Measurements from ENCODE around the gene VEPH1. TPM values are rescaled to one million over a fixed set of nuclear protein-coding genes. Genes with fewer than 3 reads are reported as not detected.
A peak's percentile ranks its signal among the peaks of the same experiment; 100 is the strongest.

The VEPH1 gene
- total and polyA plus RNA-seq, 2 experiments from 2014 or later: 36.8 to 44.0 TPM

DNA sequence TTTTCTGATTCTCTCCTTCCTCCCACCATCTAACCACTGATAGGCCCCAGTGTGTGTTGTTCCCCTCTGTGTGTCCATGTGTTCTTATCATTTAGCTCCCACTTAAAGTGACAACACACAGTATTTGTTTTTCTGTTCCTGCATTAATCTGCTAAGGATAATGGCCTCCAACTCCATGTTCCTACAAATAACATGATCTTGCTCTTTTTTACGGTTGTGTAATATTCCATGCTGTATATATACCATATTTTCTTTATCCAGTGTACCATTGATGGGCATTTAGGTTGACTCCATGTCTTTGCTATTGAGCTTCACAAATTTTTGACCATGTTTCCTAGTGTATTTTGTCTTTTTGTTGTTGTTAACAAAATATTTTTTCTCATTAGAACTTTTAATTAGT, 30.6 kb downstream of the VEPH1 start:
- H3K36me3 ChIP-seq (ENCODE audit: low read depth): no peaks in the 10 kb centered on the region
- H3K27me3 ChIP-seq (replicated peaks; ENCODE audit: insufficient read depth): no peaks in the 10 kb centered on the region
- no peaks in the 10 kb centered on the region; the same call in 1 of the 2 replicates for H3K9me2 ChIP-seq (ENCODE audit: insufficient read depth)
- peaks cover 17% of the 10 kb centered on the region for H3F3A ChIP-seq (ENCODE audit: insufficient read depth)
- H4K20me1 ChIP-seq (ENCODE audit: insufficient read depth): no peaks in the 10 kb centered on the region
- in situ Hi-C loops (cut with MboI): no loop called here
- H3K4me2 ChIP-seq (ENCODE audit: unreplicated experiment): no peak overlapping the region
- TF ChIP-seq EZH2 (IDR thresholded peaks at IDR 0.05; ENCODE audit: insufficient read depth, poor library complexity, severe bottlenecking): no peak
- no peak for TF ChIP-seq EZH2phosphoT487 (IDR thresholded peaks at IDR 0.05; ENCODE audit: insufficient read depth, low read depth)
- H3K9me3 ChIP-seq (ENCODE audit: low read depth): no peaks in the 10 kb centered on the region
- WGBS, 2 experiments (ENCODE audit: low coverage in 1 of 2, low lambda C conversion rate in 2 of 2, missing lambda C conversion rate in 2 of 2): 97 to 100% methylated on average over 1 of the region's 1 CpG
- H3K4me1 ChIP-seq (ENCODE audit: insufficient read depth): peaks cover 11% of the 10 kb centered on the region
- H3K79me2 ChIP-seq (ENCODE audit: insufficient read depth): 0 out of 2 replicates have a peak, but pooled peaks cover 6% of the 10 kb centered on the region
- H3K4me3 ChIP-seq: no peak overlapping the region
- H3K27ac ChIP-seq: no peak overlapping the region
- H2AFZ ChIP-seq: no peak overlapping the region
- no peak for DNase-seq
- H3K9ac ChIP-seq: no peak overlapping the region

GRCh38 chr3:157471064-157471463, 32.2 kb downstream of the VEPH1 start:
- DNase-seq: no peak
- 87 to 97% methylated on average over 1 of the region's 1 CpG for WGBS, 2 experiments (ENCODE audit: low coverage in 1 of 2, low lambda C conversion rate in 2 of 2, missing lambda C conversion rate in 2 of 2)
- no peaks in the 10 kb centered on the region for H3K79me2 ChIP-seq (ENCODE audit: insufficient read depth)
- in situ Hi-C loops (cut with MboI): no loop called here
- peaks cover 21% of the 10 kb centered on the region for H3K4me1 ChIP-seq (ENCODE audit: insufficient read depth)
- peaks cover 24% of the 10 kb centered on the region for H3F3A ChIP-seq (ENCODE audit: insufficient read depth)
- H2AFZ ChIP-seq: no peak overlapping the region
- no peaks in the 10 kb centered on the region for H4K20me1 ChIP-seq (ENCODE audit: insufficient read depth)
- H3K9me3 ChIP-seq (ENCODE audit: low read depth): no peaks in the 10 kb centered on the region
- H3K4me3 ChIP-seq: no peak overlapping the region
- no peaks in the 10 kb centered on the region; the same call in 1 of the 2 replicates for H3K9me2 ChIP-seq (ENCODE audit: insufficient read depth)
- no peak overlapping the region for H3K4me2 ChIP-seq (ENCODE audit: unreplicated experiment)
- TF ChIP-seq EZH2phosphoT487 (IDR thresholded peaks at IDR 0.05; ENCODE audit: insufficient read depth, low read depth) (no peak), EZH2 (IDR thresholded peaks at IDR 0.05; ENCODE audit: insufficient read depth, poor library complexity, severe bottlenecking) (no peak)
- no peaks in the 10 kb centered on the region for H3K36me3 ChIP-seq (ENCODE audit: low read depth)
- no peak overlapping the region for H3K27ac ChIP-seq
- H3K9ac ChIP-seq: no peak overlapping the region
- H3K27me3 ChIP-seq (replicated peaks; ENCODE audit: insufficient read depth): no peaks in the 10 kb centered on the region

GRCh38 chr3:157469561-157470294, 33.5 kb downstream of the VEPH1 start:
- Histone ChIP-seq H3K36me3 (ENCODE audit: low read depth) (no peaks in the 10 kb centered on the region), H4K20me1 (ENCODE audit: insufficient read depth) (no peaks in the 10 kb centered on the region), H3K4me1 (ENCODE audit: insufficient read depth) (peaks cover 21% of the 10 kb centered on the region), H2AFZ (no peak overlapping the region), H3K9ac (no peak overlapping the region), H3K4me3 (no peak overlapping the region), H3F3A (ENCODE audit: insufficient read depth) (peaks cover 24% of the 10 kb centered on the region), H3K9me2 (ENCODE audit: insufficient read depth) (no peaks in the 10 kb centered on the region; the same call in 1 of the 2 replicates), H3K79me2 (ENCODE audit: insufficient read depth) (no peaks in the 10 kb centered on the region), H3K27me3 (replicated peaks; ENCODE audit: insufficient read depth) (no peaks in the 10 kb centered on the region), H3K9me3 (ENCODE audit: low read depth) (no peaks in the 10 kb centered on the region), H3K4me2 (ENCODE audit: unreplicated experiment) (no peak overlapping the region), H3K27ac (no peak overlapping the region)
- 68 to 71% methylated on average over 7 of the region's 7 CpGs for WGBS, 2 experiments (ENCODE audit: low coverage in 1 of 2, low lambda C conversion rate in 2 of 2, missing lambda C conversion rate in 2 of 2)
- in situ Hi-C loops (cut with MboI): no loop called here
- peak; percentile 23 for DNase-seq
- no peak for TF ChIP-seq EZH2phosphoT487 (IDR thresholded peaks at IDR 0.05; ENCODE audit: insufficient read depth, low read depth)
- TF ChIP-seq EZH2 (IDR thresholded peaks at IDR 0.05; ENCODE audit: insufficient read depth, poor library complexity, severe bottlenecking): no peak

GRCh38 chr3:157467200-157467599, 36.0 kb downstream of the VEPH1 start:
- peaks cover 32% of the 10 kb centered on the region for H3K4me1 ChIP-seq (ENCODE audit: insufficient read depth)
- H3K9ac ChIP-seq: no peak overlapping the region
- H3K27ac ChIP-seq: peak overlapping the region; percentile 42
- H3K36me3 ChIP-seq (ENCODE audit: low read depth): no peaks in the 10 kb centered on the region
- H3K27me3 ChIP-seq (replicated peaks; ENCODE audit: insufficient read depth): no peaks in the 10 kb centered on the region
- peaks cover 24% of the 10 kb centered on the region for H3F3A ChIP-seq (ENCODE audit: insufficient read depth)
- no peaks in the 10 kb centered on the region for H4K20me1 ChIP-seq (ENCODE audit: insufficient read depth)
- in situ Hi-C loops (cut with MboI): no loop called here
- peak; percentile 74 for DNase-seq
- H2AFZ ChIP-seq: peak overlapping the region; percentile 57
- H3K4me2 ChIP-seq (ENCODE audit: unreplicated experiment): peak overlapping the region; percentile 32
- no peak overlapping the region for H3K4me3 ChIP-seq
- WGBS, 2 experiments (ENCODE audit: low coverage in 1 of 2, low lambda C conversion rate in 2 of 2, missing lambda C conversion rate in 2 of 2): 0% methylated on average over 1 of the region's 1 CpG
- no peaks in the 10 kb centered on the region for H3K9me2 ChIP-seq (ENCODE audit: insufficient read depth)
- no peak for TF ChIP-seq EZH2 (IDR thresholded peaks at IDR 0.05; ENCODE audit: insufficient read depth, poor library complexity, severe bottlenecking)
- TF ChIP-seq EZH2phosphoT487 (IDR thresholded peaks at IDR 0.05; ENCODE audit: insufficient read depth, low read depth): no peak
- no peaks in the 10 kb centered on the region for H3K9me3 ChIP-seq (ENCODE audit: low read depth)
- no peaks in the 10 kb centered on the region for H3K79me2 ChIP-seq (ENCODE audit: insufficient read depth)

Measured in GM23248 (cell line).